HG02973 (cell line): ENCODE data around the gene ADGRG4.

ENCODE experiments used
- ATAC-seq: cut with Tn5 transposase; IDR thresholded peaks from one replicate; pipeline ENCODE4 v1.9.1; 2021; ENCODE audit warnings: moderate library complexity; ENCODE audit not compliant: unreplicated experiment

ADGRG4 gene

DNA sequence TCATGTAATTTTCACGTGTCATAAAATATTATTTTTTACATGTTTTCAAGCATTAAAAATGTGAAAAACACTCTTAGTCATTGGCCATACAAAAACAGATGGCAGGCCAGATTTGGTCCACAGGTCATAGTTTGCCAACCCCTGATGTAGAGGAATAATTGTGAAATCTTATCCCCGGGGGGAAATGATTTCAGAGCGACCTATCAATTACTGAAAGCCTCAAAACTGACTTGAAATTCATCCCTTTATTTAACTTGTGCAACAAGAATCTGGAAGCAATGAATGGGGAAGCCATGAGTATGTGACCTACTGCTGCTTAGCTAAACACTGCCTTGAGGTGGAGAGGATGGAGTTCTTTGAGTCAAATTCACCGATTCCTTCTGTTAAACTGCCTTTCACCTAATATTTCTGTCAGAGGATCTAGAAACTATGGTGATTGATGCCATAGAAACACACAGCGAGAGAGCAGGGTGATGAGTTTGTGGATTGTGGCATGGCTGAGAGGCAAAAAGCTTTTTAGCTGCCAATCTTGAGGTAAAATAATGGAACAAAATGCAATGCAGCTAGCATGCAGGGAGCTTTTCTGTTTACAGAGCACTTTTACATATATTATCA lies 156.6 kb downstream of the ADGRG4 start:
- no peak for ATAC-seq

DNA sequence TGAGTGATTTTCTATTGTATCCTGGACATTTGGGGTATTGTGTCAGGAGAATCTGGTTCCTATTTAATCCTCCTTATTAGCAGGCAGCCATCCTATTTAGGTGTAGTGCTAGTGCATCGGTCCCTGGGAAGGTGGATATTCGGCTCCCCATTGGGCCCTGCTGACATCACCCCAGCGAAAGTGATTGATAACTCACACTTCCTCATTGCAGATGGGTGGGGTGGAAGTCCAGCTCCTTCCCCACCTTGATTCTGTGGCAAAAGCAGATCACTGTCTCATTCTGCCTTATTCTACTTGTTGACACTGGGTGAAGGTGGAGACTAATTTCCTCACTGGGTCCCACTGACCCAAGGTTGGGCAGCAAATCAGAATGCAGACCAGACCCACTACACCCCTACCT lies 163.8 kb downstream of the ADGRG4 start:
- ATAC-seq: no peak
